HEK293 (cell line): ENCODE results near the gene B4GALT4.

ENCODE experiments used
- ZNF133 ChIP-seq: fragments of 450-650 bp; formaldehyde crosslinking; IDR thresholded peaks from 2 replicates; pipeline ENCODE4 v1.5.1; 2016; ENCODE audit warnings: missing biosample characterization, missing genetic modification characterization
- ZNF184 ChIP-seq: fragments of 450-650 bp; IDR thresholded peaks from 2 replicates; pipeline ENCODE4 v1.5.1; 2018; ENCODE audit warnings: missing biosample characterization, mild to moderate bottlenecking, missing genetic modification characterization
- ZNF274 ChIP-seq, 2 experiments: fragments of 200-500 bp in 1 of 2; fragments of 450-650 bp in 1 of 2; sonication (Bioruptor generic) in 1 of 2; formaldehyde crosslinking in 1 of 2; IDR thresholded peaks; 2 replicates each; pipeline versions ENCODE4 v1.5.1 to v1.6.1; 2014 to 2016; ENCODE audit warnings: borderline replicate concordance in 1 of 2, inconsistent platforms in 1 of 2, low read length in 1 of 2, missing biosample characterization in 1 of 2, missing genetic modification characterization in 1 of 2
- ZNF596 ChIP-seq: fragments of 450-650 bp; IDR thresholded peaks from 2 replicates; pipeline ENCODE4 v1.5.0; 2018; ENCODE audit warnings: missing biosample characterization, mild to moderate bottlenecking, missing genetic modification characterization, moderate library complexity
- ZNF629 ChIP-seq: fragments of 450-650 bp; formaldehyde crosslinking; IDR thresholded peaks from 2 replicates; pipeline ENCODE4 v1.5.1; 2017; ENCODE audit warnings: missing biosample characterization, missing genetic modification characterization
- ZNF707 ChIP-seq: fragments of 450-650 bp; formaldehyde crosslinking; IDR thresholded peaks from 2 replicates; pipeline ENCODE4 v1.5.1; 2016; ENCODE audit warnings: missing biosample characterization, missing genetic modification characterization
- ZNF76 ChIP-seq: fragments of 450-650 bp; formaldehyde crosslinking; IDR thresholded peaks from 2 replicates; pipeline ENCODE4; 2016; ENCODE audit warnings: low read depth, missing biosample characterization, missing genetic modification characterization, borderline replicate concordance
- ZNF830 ChIP-seq: fragments of 450-650 bp; IDR thresholded peaks from 2 replicates; pipeline ENCODE4 v1.5.0; 2018; ENCODE audit warnings: missing biosample characterization, missing genetic modification characterization, low read depth, mild to moderate bottlenecking, moderate library complexity
- TF ChIP-seq, protein P1 (sequence below): fragments of 450-650 bp; formaldehyde crosslinking; IDR thresholded peaks from 2 replicates; pipeline ENCODE4 v1.5.1; 2016; ENCODE audit warnings: missing biosample characterization, missing genetic modification characterization
- TF ChIP-seq, protein P2 (sequence below): fragments of 450-650 bp; formaldehyde crosslinking; optimal IDR thresholded peaks from 2 replicates; pipeline ENCODE3; 2016; ENCODE audit warnings: missing biosample characterization, mild to moderate bottlenecking, missing genetic modification characterization

DNA sequence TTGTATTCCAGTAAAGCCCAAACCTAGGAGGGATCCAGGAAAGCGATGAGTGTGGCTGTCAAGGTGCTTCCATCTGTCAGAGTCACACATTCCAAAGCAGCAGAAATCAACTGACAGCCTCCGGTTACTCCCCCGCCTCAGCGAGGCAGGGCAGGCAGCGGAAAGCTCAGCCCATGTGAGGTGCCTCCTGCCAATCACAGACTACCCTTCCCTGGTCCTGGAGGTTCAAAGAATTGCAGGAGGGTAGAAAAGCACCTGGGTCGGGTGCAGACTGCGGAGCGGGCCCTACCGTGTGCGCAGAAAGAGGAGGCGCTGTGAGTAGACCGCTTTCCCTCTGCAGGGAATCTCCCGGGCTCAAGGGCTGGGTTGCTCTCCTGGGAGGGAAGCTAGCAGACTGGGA is 67.4 kb downstream of the B4GALT4 start, which contains the start of gene UPK1B:
- no peak for TF ChIP-seq ZNF133
- no peak for TF ChIP-seq ZNF629
- TF ChIP-seq ZNF274 (IDR thresholded peaks at IDR 0.05; ENCODE audit: low read length), result no peak
- no peak for TF ChIP-seq ZNF274 (tag by site-specific recombination; IDR thresholded peaks at IDR 0.05; ENCODE audit: borderline replicate concordance)
- no peak for TF ChIP-seq ZNF596 (tag by site-specific recombination)
- TF ChIP-seq ZNF184 (tag by site-specific recombination), result no peak
- TF ChIP-seq, protein P1, sequence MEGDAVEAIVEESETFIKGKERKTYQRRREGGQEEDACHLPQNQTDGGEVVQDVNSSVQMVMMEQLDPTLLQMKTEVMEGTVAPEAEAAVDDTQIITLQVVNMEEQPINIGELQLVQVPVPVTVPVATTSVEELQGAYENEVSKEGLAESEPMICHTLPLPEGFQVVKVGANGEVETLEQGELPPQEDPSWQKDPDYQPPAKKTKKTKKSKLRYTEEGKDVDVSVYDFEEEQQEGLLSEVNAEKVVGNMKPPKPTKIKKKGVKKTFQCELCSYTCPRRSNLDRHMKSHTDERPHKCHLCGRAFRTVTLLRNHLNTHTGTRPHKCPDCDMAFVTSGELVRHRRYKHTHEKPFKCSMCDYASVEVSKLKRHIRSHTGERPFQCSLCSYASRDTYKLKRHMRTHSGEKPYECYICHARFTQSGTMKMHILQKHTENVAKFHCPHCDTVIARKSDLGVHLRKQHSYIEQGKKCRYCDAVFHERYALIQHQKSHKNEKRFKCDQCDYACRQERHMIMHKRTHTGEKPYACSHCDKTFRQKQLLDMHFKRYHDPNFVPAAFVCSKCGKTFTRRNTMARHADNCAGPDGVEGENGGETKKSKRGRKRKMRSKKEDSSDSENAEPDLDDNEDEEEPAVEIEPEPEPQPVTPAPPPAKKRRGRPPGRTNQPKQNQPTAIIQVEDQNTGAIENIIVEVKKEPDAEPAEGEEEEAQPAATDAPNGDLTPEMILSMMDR (tag by site-specific recombination), result no peak
- TF ChIP-seq ZNF707, result no peak
- TF ChIP-seq ZNF76, result no peak
- TF ChIP-seq ZNF830 (tag by site-specific recombination), result no peak
- TF ChIP-seq, protein P2, sequence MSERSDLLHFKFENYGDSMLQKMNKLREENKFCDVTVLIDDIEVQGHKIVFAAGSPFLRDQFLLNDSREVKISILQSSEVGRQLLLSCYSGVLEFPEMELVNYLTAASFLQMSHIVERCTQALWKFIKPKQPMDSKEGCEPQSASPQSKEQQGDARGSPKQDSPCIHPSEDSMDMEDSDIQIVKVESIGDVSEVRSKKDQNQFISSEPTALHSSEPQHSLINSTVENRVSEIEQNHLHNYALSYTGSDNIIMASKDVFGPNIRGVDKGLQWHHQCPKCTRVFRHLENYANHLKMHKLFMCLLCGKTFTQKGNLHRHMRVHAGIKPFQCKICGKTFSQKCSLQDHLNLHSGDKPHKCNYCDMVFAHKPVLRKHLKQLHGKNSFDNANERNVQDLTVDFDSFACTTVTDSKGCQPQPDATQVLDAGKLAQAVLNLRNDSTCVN, result no peak
